Renal cortex interstitium (tissue), 15 donors: ENCODE measurements around the gene MAOA. TPM values are rescaled to one million over a fixed set of nuclear protein-coding genes. Genes with fewer than 3 reads are reported as not detected.
"Not testable (repeated sequence)": the region's sequence is repeated elsewhere in the genome, so short reads cannot be mapped to it uniquely, and the experiment has no call there.

Source experiments
- DNase-seq, 11 donors: peaks; one replicate each; pipeline ENCODE4 v3.0.0-alpha.2; 2013; ENCODE audit warnings: low read depth in 9 of 11, low spot score in 4 of 11; ENCODE audit errors: extremely low read depth in 1 of 11
- long read RNA-seq, 16 experiments: transcript quantifications; one replicate each; lab custom pipeline, GENCODE V29; 2026
- polyA plus RNA-seq, 3 donors: library from polyadenylated mRNA; unstranded; fragments of 120-200 nt; gene quantifications; one replicate each; pipeline ENCODE4 v1.2.1, GENCODE V29; 2013; ENCODE audit not compliant: insufficient read length in 3 of 3

Gene MAOA
- polyA plus RNA-seq, result 10 to 100 TPM; 14.3 to 16.7 (median 15.7) TPM
- long read RNA-seq, donor 1, full-length matches to known transcripts, result 3 of 3 reads
- long read RNA-seq, donor 1, partial matches to known transcripts, result 0 of 3 reads
- long read RNA-seq, donor 1, other reads (novel, unspliced or antisense), result 0 of 3 reads
- long read RNA-seq, donor 2, full-length matches to known transcripts, result 4 of 4 reads
- long read RNA-seq, donor 2, partial matches to known transcripts, result 0 of 4 reads
- long read RNA-seq, donor 2, other reads (novel, unspliced or antisense), result 0 of 4 reads
- long read RNA-seq, donor 3, full-length matches to known transcripts, result 5 of 26 reads
- long read RNA-seq, donor 3, partial matches to known transcripts, result 5 of 26 reads
- long read RNA-seq, donor 3, other reads (novel, unspliced or antisense), result 16 of 26 reads
- long read RNA-seq, donor 4, full-length matches to known transcripts, result 1 of 24 reads
- long read RNA-seq, donor 4, partial matches to known transcripts, result 6 of 24 reads
- long read RNA-seq, donor 4, other reads (novel, unspliced or antisense), result 17 of 24 reads
- long read RNA-seq, donor 5, full-length matches to known transcripts, result 6 of 6 reads
- long read RNA-seq, donor 5, partial matches to known transcripts, result 0 of 6 reads
- long read RNA-seq, donor 5, other reads (novel, unspliced or antisense), result 0 of 6 reads
- long read RNA-seq, donor 6, full-length matches to known transcripts, result 3 of 3 reads
- long read RNA-seq, donor 6, partial matches to known transcripts, result 0 of 3 reads
- long read RNA-seq, donor 6, other reads (novel, unspliced or antisense), result 0 of 3 reads
- long read RNA-seq, donor 7, result 0 reads
- long read RNA-seq, donor 8, full-length matches to known transcripts, result 7 of 7 reads
- long read RNA-seq, donor 8, partial matches to known transcripts, result 0 of 7 reads
- long read RNA-seq, donor 8, other reads (novel, unspliced or antisense), result 0 of 7 reads
- long read RNA-seq, donor 9, result 0 reads
- long read RNA-seq, donor 10, full-length matches to known transcripts, result 6 of 6 reads
- long read RNA-seq, donor 10, partial matches to known transcripts, result 0 of 6 reads
- long read RNA-seq, donor 10, other reads (novel, unspliced or antisense), result 0 of 6 reads
- long read RNA-seq, donor 11, full-length matches to known transcripts, result 1 of 1 reads
- long read RNA-seq, donor 11, partial matches to known transcripts, result 0 of 1 reads
- long read RNA-seq, donor 11, other reads (novel, unspliced or antisense), result 0 of 1 reads
- long read RNA-seq, donor 12, full-length matches to known transcripts, result 2 of 2 reads
- long read RNA-seq, donor 12, partial matches to known transcripts, result 0 of 2 reads
- long read RNA-seq, donor 12, other reads (novel, unspliced or antisense), result 0 of 2 reads
- long read RNA-seq, donor 13, full-length matches to known transcripts, result 8 of 8 reads
- long read RNA-seq, donor 13, partial matches to known transcripts, result 0 of 8 reads
- long read RNA-seq, donor 13, other reads (novel, unspliced or antisense), result 0 of 8 reads
- long read RNA-seq, donor 14, full-length matches to known transcripts, result 2 of 2 reads
- long read RNA-seq, donor 14, partial matches to known transcripts, result 0 of 2 reads
- long read RNA-seq, donor 14, other reads (novel, unspliced or antisense), result 0 of 2 reads
- long read RNA-seq, donor 15, partial matches to known transcripts, result 0 of 1 reads
- long read RNA-seq, donor 15, other reads (novel, unspliced or antisense), result 0 of 1 reads
- long read RNA-seq, donor 16, full-length matches to known transcripts, result 9 of 14 reads
- long read RNA-seq, donor 16, partial matches to known transcripts, result 5 of 14 reads
- long read RNA-seq, donor 16, other reads (novel, unspliced or antisense), result 0 of 14 reads

DNA sequence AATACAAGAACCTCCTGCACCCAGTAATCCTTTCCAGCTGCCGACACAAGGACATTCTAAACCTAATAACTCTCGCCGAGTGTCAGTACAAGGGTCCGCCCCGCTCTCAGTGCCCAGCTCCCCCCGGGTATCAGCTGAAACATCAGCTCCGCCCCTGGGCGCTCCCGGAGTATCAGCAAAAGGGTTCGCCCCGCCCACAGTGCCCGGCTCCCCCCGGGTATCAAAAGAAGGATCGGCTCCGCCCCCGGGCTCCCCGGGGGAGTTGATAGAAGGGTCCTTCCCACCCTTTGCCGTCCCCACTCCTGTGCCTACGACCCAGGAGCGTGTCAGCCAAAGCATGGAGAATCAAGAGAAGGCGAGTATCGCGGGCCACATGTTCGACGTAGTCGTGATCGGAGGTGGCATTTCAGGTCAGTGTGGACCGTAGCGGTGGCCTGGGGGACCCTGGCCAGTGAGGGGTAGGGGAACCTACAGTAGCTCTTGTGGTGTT is at the start of gene MAOA:
MAOA (plus strand) TSS at position 295 of the 490 bp plus-strand sequence; CDS start at position 338, 43 bp downstream.
- peak in 2 of 11 donors; percentile 25 to 30 for DNase-seq

DNA sequence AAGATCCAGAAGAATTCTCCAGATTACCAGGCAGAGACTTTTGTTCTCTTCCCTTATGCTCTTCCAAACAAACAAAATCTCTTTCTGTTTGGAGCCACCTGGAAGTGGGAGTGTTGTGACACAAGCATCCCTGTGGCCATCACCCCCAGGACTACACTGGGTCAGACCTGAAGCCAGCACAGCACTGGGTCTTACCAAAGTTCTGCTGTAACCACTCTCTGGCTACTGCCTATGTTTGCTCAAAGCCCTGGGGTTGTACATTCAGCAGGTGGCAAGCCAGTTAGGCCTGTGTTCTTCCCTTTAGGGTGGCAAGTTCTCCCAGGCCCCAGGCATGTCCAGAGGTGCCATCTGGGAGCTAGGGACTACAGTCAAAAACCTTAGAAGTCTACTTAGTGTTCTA is 43.7 kb upstream of the MAOA start:
- DNase-seq, result no peak

DNA sequence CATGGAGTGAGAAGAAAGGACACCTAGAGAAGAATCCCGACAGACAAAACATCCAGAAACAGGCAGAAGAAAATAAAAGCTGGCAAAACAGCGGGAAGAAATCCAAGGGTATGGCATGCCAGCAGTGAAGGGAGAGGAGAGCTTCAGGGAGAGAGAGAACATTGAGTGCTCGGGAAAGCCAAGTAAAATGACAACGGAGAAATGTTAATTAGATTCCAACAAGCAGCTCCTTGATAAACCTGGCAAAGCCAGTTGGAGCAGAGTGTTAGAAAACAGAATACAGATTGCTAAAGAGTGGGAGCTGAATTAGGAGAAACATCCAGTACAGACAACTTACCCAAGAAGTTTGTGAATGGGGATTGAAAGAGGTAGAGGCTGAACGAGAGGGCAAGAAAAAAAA is 40.4 kb upstream of the MAOA start:
- DNase-seq, result no peak

DNA sequence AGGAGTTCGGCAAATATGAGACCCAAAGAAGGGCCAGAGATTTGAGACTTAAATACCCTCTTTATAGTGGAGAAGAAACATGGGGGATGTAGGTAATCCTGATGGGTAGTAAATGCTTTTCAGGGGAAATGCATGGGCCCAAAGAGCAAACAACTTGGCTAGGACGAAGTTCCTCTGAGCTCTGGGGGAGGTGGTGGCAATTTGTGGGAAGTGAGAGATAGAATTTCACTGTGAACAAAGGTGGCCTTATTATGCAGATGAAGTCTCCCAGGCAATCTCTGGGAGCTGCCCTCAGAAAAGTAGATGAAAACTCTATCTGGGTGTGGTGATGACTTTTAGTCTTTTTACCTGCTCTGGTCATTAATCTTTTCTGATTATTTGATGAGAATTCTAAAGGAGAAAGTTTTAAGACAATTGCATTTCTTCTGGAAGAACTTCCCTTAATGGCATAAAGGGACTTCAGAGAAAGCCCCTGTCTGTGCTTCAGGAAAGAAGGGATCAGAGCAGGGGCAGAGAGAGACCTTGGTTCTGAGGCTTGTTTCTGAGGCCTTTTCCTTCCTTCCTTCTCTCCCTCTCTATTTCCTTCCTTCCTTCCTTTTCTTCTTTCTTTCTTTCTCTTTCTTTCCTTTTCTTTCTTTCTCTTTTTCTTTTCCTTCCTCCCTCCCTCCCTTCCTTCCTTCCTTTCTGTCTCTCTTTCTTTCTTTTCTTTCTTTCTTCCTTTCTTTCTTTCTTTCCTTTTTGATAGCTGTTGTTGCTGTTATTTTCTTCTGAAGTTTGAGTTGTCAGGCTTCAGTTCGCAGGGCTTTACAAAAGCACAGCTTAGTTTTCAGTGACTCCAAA is 37.5 kb upstream of the MAOA start:
- no peak for DNase-seq

DNA sequence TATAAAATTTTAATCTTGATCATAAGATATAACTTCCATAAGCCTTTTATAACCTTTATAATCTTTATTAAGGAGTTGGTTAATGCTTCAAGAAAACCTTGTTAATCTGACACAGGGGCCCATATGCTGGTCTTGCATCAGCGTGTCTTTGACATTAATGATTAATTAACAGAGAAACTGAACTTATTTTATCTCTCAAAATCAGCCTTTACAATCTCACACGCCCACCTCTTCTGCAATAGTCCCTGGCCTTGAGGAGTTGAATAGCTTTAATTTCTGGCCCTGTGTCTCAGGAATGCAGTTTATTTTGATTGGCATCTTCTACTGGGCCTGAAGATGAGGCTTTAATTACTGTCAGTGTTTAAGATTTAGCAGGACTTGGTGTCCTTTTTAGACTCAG is 36.2 kb upstream of the MAOA start:
- DNase-seq, result not testable (repeated sequence)

DNA sequence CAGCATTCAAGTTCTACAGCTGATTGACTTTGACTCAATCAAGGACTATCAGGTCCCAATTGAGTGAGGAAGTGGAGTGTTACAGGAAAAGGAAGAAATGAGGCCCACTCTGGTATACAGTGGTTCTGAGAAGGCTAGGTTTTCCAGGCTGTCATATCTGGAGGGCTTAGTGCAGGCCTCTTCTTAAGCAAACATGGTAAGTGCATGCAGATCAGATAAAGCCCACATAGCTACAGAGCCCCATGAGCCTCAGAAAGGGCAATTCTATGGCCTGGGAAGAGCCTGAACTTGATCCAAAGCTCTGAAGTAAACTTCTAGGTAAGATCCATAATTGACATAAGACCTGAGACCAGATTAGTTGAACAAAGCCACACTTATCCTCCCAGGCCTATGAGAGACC is 29.0 kb upstream of the MAOA start:
- DNase-seq, result no peak

DNA sequence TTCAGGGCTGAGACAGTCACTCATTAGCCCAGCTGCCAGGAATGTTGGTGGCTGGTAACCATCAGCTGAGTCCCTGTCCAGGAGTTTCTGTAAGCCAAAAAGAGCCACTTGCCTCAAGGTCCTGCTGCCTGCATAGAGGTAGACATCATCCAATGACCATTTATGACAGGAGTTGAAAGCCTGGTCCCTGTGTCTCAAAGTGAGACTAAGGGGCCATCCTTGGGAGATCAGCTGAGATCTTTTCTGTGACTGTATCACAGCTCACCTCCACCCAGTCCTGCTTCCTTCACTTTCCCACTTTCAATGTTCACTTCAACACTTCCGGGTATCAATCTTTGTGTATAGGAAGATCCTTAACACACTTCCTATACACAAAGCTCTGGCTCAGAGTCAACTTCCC is 28.4 kb upstream of the MAOA start:
- DNase-seq, result no peak

DNA sequence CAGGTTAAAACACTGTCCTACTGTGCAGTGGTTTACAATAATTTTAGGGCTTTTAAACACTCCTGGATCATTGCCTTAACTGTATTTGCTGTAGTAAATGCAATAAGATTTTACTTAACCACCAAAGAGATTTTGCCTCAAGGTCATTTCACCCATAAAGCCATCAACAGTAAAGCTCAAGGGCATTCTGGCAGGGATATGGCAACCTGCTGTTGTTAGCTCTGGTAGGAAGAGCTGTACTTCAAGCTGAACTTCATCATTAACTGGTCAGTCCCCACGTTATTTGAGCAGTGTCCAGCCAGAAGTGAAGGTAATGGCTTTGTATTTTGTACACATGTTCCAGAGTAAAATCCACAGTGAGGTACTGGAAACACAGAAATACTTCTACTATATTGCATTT is 26.9 kb upstream of the MAOA start:
- no peak for DNase-seq

DNA sequence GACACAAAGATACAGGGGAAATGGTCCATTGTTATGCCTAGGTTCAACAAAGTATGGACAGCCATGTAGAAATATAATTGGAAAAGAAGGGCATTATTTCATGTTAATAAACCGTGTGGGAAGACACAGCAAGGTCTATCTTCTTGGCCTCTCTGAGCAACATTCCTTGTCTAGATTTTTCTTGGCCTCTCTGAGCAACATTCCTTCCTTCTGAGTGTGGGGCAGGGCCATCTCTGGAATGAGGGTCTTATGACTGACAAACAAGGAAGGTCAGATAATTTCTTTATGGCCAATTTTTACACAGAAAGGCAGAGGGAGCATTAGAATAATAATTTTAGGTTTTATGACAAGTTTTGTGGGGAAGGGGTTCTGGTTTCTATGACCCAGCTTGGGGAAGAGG is 24.3 kb upstream of the MAOA start:
- no peak for DNase-seq

DNA sequence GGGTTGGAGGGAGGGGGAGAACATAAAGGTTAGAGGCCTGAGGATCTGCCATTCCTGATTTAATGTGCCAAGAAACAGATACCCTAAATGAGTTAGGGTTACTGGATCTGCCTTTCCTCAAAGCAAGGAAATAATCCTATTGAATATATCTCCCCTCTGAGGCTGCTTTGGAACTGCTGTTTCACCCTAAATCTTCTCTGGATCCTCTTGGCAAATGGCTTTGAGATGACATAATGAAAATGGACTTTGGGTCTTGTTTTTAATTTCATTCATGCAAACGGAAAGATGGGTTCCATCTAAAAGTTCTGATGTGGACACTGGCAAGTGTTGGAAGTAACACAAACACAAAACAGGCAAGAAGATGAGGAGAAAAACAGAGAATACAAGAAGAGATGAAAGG is 23.0 kb upstream of the MAOA start:
- no peak for DNase-seq

DNA sequence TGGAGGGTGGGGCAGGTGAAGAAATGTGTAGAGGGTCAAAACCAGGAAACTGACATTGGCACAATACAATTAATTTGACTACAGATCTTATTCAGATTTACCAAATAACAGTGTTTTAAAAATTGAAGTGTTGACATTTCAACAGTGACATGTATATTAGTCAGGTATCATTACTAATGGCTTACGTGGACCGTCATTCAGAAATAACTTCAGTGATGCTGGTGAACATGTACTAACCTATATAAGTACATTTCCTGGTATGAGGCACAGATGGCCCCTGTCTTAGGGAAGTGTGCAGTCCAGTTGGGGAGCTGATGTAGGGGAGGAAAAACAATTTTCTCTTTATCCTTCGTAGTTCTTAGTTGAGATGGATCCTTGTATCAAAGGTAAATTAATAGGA is 22.3 kb upstream of the MAOA start:
- DNase-seq, result no peak

DNA sequence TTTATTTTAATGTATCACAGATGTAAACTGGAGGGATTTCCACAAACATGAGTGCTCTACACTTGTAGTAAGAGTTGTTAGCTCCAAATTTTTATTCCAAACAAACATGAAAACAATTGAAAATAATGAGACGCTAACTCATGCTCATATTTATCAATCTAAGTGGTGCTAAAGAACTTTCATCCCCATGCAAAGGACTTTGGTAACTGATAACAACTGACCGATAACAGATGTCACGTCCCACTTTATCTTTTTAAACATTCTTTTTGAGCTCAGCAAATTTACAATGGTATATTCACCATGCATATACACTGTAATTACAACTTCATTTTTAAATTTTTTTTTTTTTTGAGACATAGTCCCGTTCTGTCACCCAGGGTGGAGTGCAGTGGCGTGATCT is 15.6 kb upstream of the MAOA start:
- no peak for DNase-seq

DNA sequence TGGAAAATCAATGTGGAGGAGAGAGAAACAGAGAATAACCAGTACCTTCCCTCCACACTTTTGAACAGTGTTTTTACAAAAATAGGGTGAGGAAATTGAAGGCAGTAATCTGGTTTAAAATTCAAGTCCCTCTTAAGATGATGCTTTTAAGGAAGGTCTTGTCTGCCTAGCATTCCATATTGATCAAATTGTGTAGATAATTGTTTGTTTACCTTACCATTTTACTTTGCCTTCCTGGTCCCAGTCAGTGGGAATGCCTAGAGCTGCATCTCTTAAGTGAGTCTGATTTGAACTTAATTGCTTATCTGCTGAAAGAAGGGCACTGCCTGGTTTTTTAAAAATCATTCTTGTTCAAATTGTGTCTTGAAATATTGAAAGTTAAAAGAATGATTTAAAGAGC is 14.4 kb upstream of the MAOA start:
- no peak for DNase-seq

DNA sequence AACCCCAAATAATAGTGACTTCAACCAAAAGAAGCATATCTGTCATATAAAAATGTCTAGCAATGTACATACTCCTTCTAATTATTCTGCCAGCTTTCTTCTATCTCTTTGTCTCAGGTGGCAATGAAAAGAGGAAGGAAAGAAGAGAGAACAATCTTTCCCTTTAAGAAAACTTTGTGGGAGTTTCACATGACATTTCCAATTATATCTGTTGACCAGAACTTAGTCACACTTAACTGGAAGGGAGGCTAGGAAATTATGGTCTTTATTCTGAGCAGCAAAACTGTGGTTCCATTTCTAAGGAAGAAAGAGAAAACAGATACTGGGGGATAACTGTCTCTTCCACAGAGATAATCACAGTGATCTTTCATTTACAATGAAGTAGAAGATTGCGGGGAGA is 12.9 kb upstream of the MAOA start:
- no peak for DNase-seq

DNA sequence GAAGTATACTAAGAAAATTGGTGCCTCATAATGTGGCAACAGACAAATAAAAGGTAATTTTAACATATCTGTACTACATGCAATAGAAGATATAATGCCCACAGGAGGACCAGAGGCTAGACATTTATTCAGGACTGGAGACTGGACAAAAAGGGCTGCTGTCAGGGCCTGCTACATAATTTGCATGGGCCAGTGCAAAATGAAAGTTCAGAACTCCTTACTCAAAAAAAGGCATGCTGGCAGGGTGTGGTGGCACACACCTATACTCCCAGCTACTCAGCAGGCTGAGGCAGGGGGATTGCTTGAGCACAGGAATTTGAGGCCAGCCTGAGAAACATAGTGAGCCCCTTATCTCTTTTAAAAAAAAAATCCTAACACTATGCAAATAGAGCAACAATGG is 12.4 kb upstream of the MAOA start:
- DNase-seq, result no peak

DNA sequence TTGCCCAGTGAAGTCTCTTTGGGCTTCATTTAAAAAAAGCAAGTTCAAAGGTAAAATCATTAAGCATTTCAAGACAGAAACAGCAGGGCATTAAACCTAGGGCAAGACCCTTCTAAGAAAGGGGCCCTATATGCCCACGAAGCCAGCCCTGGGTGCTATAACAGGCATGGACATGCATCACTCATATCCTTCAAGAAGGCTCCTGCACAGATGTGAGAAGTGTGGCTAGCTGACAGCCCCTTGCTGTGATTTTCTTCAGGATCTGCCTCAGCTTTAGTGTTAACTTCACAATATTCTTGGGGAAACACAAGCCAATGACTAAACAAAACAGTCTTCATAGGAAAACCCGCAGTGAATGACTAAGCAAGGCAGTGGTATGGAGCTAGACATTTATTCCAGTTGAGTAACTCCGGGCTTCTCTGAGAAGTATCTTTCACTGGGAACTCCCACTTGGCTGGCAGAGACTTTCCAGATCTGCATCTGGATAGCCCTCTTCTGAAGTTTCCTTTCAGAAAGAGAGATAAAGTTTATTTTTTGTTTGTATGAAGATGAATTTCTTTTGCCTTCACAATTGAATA is 11.9 kb upstream of the MAOA start:
- DNase-seq, result no peak

DNA sequence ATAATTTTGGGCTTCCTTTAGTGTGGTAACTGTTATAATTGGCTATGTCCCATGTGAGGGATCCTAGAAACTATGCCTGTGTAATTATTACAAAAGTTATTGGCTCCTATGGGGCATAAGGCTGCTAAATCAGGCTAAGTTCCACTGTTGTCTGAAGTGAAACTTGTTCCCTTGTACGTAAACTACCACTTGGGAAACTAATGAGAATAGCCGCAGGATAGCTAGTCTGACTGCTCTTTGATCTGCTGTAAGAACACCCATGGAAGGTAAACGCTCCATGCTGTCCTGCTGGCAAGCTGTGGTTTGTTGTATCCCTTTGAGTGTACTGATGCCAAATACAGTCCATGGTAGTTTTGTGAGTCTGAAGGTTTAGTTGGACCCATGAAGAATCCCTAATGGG is 9.3 kb upstream of the MAOA start:
- DNase-seq, result no peak
